NCI-H82 treated with DMSO at 0.1 percent for 48 hours (cell line): ENCODE data around the gene TTC38.

ENCODE experiments used
- DNase-seq: peaks from one replicate; lab custom pipeline; 2025; ENCODE audit not compliant: unreplicated experiment; lab: John Stamatoyannopoulos, UW

TTC38 gene

DNA sequence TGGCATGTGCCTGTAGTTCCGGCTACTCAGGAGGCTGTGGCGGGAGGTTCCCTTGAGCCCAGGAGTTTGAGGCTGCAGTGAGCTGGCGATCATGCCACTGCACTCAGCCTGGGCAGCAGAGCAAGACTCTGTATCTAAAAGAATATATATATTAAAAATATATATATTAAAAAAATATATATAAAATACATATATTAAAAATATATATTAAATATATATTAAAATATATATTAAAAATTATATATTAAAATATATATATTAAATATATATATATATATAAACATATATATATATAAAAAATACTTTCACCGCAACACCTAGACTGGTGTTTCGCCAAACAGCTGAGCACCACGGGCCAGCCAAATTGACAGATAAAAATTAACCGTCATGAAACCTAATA is 8.8 kb downstream of the TTC38 start:
- DNase-seq, result no peak

DNA sequence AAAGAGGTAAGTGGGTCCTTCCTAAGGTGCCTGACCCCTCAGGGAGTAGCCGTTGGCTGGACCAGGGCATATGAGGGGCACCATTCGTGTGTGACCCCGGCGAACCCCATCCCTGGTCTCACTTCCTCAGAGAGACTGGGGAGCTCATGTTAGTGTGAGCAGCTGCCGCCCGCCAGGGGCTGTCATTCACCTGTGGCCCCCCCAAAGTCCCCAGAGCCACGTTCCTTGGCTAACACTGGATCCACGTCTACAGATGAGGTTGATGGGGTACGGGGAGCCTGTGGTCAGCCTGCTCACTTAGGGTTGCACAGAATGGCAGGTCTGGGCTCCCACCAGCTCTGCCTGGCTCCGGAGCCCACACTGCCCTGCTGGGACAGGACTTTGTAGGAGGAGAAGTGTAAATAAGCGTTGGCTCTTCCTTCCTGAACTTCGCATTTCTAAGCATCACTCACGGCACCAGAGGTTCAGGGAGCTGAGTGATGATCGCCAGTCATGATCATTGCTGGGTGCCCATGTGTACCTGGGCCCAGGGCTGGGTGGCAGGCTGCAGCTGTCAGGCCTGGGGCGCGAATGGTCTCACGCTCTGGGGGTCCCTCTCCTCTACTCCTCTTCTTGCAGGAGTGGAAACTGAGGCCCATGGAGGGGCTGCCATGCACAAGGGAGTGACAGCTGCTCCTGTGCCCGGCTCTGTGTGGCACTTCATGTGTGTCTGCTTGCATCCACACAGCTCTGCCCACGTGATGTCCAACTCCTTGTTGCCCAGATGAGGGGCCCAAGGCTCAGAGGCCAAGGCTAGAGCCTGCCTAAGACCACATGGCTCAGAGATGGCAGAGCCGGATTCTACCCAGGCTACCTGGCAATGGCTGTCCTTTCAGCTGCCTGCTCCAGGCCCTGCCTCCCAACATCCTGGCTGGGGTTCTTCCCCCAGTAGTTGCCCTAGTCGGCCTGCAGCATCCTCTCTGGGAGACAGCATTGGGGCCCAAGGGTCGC is 11.1 kb downstream of the TTC38 start:
- no peak for DNase-seq

DNA sequence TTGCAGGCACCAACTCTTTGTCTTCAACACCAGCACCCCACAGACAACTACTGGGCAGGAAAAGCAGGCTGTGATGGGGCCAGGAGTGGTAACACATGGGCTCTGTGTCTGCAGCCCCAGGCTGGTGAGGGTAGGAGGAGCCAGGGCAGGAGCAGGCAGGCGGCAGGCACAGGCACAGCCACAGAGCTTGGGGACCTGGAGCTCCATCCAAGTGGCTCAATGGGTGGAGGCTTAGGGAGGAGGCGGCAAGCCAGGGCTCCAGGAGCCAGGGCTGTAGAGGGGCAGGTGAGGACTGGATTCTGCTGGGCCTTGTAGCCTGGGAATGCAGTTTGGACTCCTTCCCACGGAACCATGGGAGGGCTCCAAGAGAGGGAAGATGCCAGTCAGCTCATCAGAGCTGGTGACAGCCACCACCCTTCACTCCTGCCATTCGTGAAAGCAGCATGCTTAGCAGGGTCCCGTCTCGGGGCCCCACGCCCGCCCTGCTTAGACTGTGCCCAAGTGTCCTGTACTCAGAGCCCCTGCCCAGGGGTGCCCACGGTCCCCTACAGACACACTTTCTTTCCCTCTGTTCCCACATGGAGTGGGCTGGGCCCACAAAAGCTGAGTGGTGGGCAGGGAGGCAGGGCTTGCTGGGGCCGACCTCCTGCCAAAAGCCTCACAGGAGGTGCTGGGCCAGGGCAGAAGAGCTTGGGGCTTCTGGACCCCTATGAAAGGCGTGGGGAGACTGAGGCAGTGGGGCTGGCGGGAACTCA is 12.4 kb downstream of the TTC38 start:
- DNase-seq, result no peak

- DNase-seq, result no peak
These were observed 13.3 kb downstream of the TTC38 start for GRCh38 chr22:46280999-46281623.

GRCh38 chr22:46281866-46282678 is 14.3 kb downstream of the TTC38 start:
- DNase-seq, result no peak

- no peak for DNase-seq
These were observed 18.2 kb downstream of the TTC38 start for GRCh38 chr22:46286006-46286405.

DNA sequence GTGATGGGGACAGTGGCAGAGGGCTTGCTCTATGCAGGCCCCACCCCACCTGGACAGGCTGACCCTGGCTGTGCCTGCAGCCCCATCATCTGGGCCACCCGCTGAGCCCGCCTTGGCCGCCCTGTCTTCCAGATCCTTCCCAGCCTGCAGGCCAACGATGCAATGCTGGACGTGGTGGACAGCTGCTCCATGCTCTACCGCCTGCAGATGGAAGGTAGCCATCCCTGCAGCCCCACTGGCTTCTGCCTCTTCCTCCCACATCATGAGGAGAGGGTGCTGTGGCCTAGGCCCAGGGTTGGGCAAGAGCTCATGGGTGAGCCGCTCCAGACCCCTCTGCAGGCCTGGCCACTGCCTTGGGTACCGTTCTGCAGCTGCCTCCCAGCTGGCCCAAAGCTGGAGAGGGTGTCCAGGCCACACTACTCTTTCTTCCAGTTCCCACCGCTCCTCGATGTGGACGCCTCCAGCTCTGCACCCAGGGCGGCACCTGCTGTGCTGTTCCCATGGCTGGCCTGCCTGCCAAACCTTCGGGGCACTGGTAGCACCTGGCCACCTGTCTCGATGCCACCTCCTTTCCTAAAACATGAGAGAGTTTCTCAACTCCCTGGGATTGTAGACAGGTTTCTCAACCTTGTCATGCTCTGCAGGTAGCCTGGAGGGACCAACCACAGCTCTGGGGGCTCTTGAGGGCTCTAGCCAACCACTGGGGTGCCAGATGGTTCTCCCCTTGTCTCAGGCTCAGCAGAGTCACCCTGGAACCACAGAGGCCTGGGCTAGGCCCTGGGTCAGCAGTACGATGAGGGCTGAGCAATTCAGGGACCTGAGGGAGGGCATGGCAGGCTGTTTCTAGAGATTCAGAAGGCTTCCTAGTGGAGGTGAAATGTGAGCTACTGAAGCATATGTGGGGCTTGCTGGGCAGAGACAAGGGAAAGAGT is 19.4 kb downstream of the TTC38 start:
- DNase-seq, result no peak

DNA sequence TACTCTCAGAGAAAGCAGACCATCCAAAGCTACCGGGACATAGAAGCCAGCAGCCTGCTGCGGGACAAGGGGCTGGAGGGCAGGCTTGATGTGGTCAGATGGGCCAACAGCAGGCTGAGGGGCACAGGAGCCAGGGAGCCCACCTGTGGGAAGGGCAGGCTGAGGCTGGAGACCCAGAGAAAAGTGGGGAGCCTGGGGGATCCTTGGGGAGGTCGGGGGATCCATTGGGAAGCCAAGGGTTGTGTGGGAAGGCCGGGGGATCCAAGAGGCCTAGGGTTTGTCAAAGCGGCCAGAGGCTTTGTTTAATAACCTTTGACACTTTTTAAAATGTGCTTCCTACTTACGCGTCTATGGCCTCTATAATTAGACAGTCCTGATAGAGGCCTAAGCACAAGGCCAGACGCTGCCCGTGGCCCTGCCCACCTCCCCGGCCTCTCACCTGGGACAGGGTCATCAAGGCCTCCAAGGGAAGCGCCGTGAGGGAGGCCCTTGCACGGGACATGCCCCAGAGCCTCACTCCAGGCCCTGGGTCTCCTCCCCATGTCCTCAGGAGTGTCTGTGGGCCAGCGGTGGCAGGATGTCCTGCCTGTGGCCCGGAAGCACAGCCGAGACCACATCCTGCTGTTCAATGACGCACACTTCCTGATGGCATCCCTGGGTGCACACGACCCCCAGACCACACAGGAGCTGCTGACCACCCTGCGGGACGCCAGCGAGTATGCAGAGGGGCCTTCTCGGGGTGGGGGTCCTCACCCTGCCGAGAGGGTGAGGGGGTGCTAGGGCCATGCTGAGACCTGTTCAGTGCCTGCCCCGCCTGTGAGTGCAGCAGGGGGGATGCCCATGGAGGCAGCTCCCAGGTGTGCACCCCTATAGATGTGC is 20.3 kb downstream of the TTC38 start:
- DNase-seq, result no peak

- DNase-seq, result no peak
These were observed 21.0 kb downstream of the TTC38 start for GRCh38 chr22:46288846-46289243.

GRCh38 chr22:46289244-46289891 is 21.6 kb downstream of the TTC38 start:
- DNase-seq, result no peak

DNA sequence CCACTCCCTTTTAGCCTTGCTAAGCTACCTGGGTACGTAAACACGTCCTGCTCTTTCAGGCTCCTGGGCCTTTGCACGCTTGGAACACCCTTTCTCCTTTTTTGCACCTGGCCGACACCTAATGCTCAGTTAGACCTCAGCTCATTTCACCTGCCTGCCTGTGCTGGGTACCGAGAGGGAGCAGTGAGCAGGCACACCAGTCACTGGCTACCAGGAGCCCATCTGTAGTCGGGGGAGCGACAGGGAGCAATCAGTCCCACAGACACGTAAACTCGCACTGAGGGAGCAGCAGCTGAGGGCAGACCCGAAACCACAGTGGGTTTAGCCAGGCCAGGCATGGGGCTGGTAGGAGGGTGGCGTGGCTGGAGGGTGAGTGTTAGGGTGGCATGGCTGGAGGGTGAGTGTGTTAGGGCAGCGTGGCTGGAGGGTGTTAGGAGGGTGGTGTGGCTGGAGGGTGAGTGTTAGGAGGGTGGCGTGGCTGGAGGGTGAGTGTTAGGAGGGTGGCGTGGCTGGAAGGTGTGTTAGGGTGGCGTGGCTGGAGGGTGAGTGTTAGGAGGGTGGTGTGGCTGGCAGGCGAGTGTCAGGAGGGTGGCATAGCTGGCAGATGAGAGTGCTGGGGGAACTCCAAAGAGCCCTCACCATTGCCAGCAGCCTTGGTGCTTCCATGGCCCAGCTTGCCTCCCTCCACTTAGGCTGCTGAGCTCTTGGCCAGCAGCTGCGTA is 22.5 kb downstream of the TTC38 start:
- no peak for DNase-seq

- no peak for DNase-seq
These were observed 23.3 kb downstream of the TTC38 start for GRCh38 chr22:46290843-46291785.

DNA sequence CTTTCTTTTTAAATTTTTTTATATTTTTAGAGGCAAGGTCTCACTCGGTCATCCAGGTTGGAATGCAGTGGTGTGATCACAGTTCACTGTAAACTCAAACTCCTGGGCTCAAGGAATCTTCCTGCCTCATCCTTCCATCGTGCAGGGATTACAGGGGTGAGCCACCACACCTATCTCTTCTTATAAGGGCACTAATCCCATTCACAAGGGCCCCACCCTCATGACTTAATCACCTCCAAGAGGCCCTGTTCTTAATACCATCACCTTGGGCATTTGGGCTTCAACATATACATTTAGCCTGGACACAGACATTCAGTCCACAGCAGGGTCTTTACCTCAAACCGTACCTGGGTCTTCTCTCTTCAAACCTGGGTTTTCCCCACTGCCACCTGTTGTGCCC is 24.4 kb downstream of the TTC38 start:
- no peak for DNase-seq

DNA sequence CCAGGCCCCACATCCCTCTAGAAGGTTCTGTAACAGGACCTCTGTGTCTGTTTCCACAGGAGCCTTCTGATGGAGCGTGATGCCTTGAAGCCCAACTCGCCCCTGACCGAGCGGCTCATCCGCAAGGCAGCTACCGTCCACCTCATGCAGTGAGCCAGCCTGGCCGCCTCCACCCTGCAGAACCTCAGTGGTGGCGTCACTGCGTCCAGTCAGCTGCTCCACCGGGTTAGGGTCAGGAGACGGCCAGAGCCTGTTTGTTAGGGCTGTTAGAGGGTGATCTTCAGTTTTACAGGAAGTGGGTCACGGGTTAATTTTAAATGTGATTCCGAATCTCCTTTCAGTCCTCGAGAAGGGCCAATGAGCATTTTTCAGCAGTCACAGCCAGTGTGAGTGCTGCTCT is 24.9 kb downstream of the TTC38 start:
- DNase-seq, result no peak

GRCh38 chr22:46293577-46294260 is 25.9 kb downstream of the TTC38 start:
- no peak for DNase-seq

DNA sequence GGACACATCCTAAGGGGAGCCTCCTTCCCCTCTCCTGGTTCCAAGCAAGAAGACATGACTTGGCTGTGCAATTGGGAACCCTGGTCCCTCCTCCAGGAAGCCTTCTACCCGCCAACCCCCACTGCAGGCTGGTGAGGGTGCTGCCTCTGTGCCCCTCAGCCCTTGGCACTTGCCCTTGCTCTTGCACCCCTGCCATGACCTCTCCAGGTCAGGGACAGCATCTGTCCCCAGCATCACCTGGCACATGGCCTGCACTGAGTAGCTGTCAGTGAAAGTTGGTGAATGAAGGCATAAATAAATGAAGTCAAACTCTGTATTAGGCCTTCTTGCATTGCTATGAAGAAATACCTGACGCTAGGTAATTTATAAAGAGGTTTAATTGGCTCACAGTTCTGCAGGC is 27.0 kb downstream of the TTC38 start:
- no peak for DNase-seq
